AG04449 (cell line): ENCODE data around the gene C2CD2.
"Not testable (repeated sequence)": the region's sequence is repeated elsewhere in the genome, so short reads cannot be mapped to it uniquely, and the experiment has no call there.

Experiments
- CTCF ChIA-PET: fragments of 350-600 bp; formaldehyde crosslinking; extraction: SDS; loops from one replicate; lab custom pipeline; 2021; ENCODE audit warnings: antibody characterized with exemption; lab: Yijun Ruan, JAX
- POLR2A ChIA-PET: fragments of 400-600, 350-600 bp; formaldehyde crosslinking; extraction: SDS; loops from one replicate; lab custom pipeline; 2020; ENCODE audit warnings: antibody characterized with exemption, inconsistent platforms; lab: Yijun Ruan, JAX
- DNase-seq: peaks from one replicate; pipeline ENCODE4 v3.0.0-alpha.2; 2010; ENCODE audit warnings: low read depth, low spot score
- H3K4me3 ChIP-seq: 2 replicates; pipeline ENCODE4 v1.5.1; 2011; ENCODE audit warnings: low read depth, mild to moderate bottlenecking, control low read depth, low read length
- CTCF ChIP-seq: IDR thresholded peaks from one replicate; pipeline ENCODE4 v1.5.1; 2011; ENCODE audit warnings: mild to moderate bottlenecking, moderate library complexity, low read length, control low read depth, inconsistent platforms; ENCODE audit not compliant: insufficient read depth; ENCODE audit errors: missing control alignments

The C2CD2 gene

GRCh38 chr21:41962425-41962966 lies 8.7 kb upstream of the C2CD2 start:
- H3K4me3 ChIP-seq, result no peak overlapping the region
- POLR2A ChIA-PET, result no interaction called here
- CTCF ChIA-PET, result interaction anchor here (0.6 kb wide), 1 partner anchor 263 kb away, joined by 3 read pairs; no protein-coding TSS in a partner anchor
- DNase-seq, result no peak
- TF ChIP-seq CTCF, result no peak

DNA sequence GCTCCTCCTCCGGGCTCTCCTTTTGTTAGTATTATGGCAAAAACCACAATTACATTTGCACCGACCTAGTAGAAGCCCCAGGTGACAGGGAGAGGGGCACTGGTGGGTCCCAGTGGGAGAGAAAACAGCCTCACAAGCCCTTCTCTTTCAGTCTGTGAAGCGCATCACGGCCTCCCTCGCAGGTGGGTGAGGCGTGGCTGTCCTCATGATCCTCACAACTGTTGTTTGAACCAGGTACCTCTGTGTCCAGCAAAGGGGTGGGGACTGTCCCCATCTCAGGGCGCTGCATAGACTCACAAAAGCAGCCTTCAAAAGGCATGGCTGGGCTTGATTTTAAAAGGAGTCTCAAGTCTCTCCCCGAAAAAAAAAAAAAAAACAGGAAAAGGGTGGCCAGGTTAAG lies 7.9 kb upstream of the C2CD2 start:
- no peak for TF ChIP-seq CTCF
- ChIA-PET CTCF (interaction anchor here (0.6 to 2.1 kb wide), 4 partner anchors 10 to 262 kb away, joined by 3 to 10 read pairs (median 4); no protein-coding TSS in a partner anchor), POLR2A (no interaction called here)
- H3K4me3 ChIP-seq, result no peak overlapping the region
- DNase-seq, result no peak

GRCh38 chr21:41961282-41961701 lies 7.5 kb upstream of the C2CD2 start:
- POLR2A ChIA-PET, result no interaction called here
- H3K4me3 ChIP-seq, result no peak overlapping the region
- CTCF ChIA-PET, result interaction anchor here (0.7 to 2.1 kb wide), 4 partner anchors 9 to 156 kb away, joined by 3 to 10 read pairs (median 4); no protein-coding TSS in a partner anchor
- DNase-seq, result no peak
- no peak for TF ChIP-seq CTCF

GRCh38 chr21:41960386-41960785 lies 6.6 kb upstream of the C2CD2 start:
- no peak overlapping the region for H3K4me3 ChIP-seq
- TF ChIP-seq CTCF, result no peak
- CTCF ChIA-PET, result interaction anchor here (1.2 to 2.1 kb wide), 2 partner anchors 31 to 157 kb away, joined by 5 to 10 read pairs; no protein-coding TSS in a partner anchor
- POLR2A ChIA-PET, result no interaction called here
- no peak for DNase-seq

DNA sequence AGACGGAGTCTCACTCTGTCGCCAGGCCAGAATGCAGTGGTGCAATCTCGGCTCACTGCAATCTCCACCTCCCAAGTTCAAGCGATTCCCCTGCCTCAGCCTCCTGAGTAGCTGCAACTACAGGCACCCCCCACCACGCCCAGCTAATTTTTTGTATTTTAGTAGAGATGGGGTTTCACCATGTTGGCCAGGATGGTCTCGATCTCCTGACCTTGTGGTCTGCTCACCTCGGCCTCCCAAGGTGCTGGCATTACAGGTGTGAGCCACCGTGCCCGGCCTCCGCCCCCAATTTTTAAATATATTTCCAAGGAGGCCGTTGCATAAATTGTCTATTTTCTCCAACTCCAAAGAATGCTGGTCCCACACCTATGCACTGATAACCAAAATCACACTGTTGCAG lies 5.9 kb upstream of the C2CD2 start:
- DNase-seq, POLR2A ChIA-PET, H3K4me3 ChIP-seq: not testable (repeated sequence)
- CTCF ChIA-PET, result interaction anchor here (2.1 kb wide), 1 partner anchor 158 kb away, joined by 10 read pairs; no protein-coding TSS in a partner anchor

DNA sequence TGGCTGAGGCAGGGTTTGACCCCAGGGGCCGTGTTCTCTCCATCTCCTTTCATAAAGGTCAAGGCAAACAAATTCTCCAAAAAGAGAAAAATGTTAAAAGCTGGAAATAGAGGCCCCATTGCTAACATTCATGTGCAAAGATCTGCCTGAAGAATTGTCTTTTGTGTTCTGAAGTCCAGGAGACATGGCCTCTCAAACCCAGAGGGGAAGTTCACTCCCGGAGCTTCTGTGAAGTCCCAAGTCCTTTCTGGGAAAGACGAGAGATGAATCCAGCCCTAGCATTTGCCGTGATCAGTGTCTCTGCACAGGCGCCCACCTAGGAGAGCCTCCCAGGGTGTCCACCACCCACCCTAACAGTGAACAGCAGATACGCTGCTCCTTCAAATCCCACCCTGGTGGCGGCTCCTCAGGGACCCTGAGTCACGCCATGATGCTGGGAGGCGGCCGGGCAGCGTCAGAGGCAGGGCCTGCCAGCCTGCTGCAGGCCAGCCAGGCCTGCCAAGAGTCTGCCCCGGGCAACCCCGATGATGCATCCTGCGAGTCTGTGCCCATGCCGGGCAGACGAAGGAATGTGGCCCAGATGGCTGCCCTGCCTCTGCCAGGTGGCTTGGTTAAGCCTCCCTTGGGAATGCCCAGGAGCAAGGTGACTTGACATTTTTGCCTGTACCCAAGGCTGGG lies 5.2 kb upstream of the C2CD2 start:
- no peak for DNase-seq
- CTCF ChIA-PET, result interaction anchor here (0.7 to 1.6 kb wide), 3 partner anchors 11 to 159 kb away, joined by 3 to 5 read pairs (median 3); no protein-coding TSS in a partner anchor
- TF ChIP-seq CTCF, result no peak
- H3K4me3 ChIP-seq, result no peak overlapping the region
- POLR2A ChIA-PET, result interaction anchor here (0.8 kb wide), 1 partner anchor 15 kb away, joined by 3 read pairs; no protein-coding TSS in a partner anchor
